ENCODE results near the gene DIAPH1. TPM values are rescaled to one million over a fixed set of nuclear protein-coding genes. Genes with fewer than 3 reads are reported as not detected.
"Not testable (repeated sequence)": the region's sequence is repeated elsewhere in the genome, so short reads cannot be mapped to it uniquely, and the experiment has no call there.

The DIAPH1 gene
- total and polyA plus RNA-seq, 5 experiments from 2014 or later: 87.4 to 183 (median 105) TPM

GRCh38 chr5:141623611-141624010 is 4.8 kb upstream of the DIAPH1 start:
- Mint-ChIP-seq H3K36me3 (peaks cover 4 to 71% (median 19%) of the 10 kb centered on the region in 3 donors), H3K4me1 (peaks cover 10 to 21% (median 15%) of the 10 kb centered on the region in 4 donors), H3K9me3 (no peaks in the 10 kb centered on the region), H3K27ac (peak overlapping the region in 8 of 10 donors; percentile 68 to 90 (median 74)), H3K27me3 (no peaks in the 10 kb centered on the region), H3K4me3 (no peak overlapping the region)
- POLR2A ChIA-PET: no interaction called here
- DNase-seq (no peak), ATAC-seq (no peak)

- peaks cover 11 to 21% (median 16%) of the 10 kb centered on the region in 4 donors for H3K4me1 Mint-ChIP-seq
- ATAC-seq: no peak
- DNase-seq: no peak
- no peaks in the 10 kb centered on the region for H3K9me3 Mint-ChIP-seq
- H3K27ac Mint-ChIP-seq: peak overlapping the region in 9 of 10 donors; percentile 68 to 90 (median 73)
- H3K36me3 Mint-ChIP-seq: peaks cover 4 to 66% (median 19%) of the 10 kb centered on the region in 3 donors
- peak overlapping the region in 5 of 10 donors; percentile 7 to 34 (median 17) for H3K4me3 Mint-ChIP-seq
- POLR2A ChIA-PET: interaction anchor here (1.2 kb wide), 1 partner anchor 13 kb away, joined by 5 read pairs; the partner anchor contains the start of genes HDAC3 and RELL2
- H3K27me3 Mint-ChIP-seq: no peaks in the 10 kb centered on the region
Observed at GRCh38 chr5:141623186-141623585, 4.4 kb upstream of the DIAPH1 start.

GRCh38 chr5:141618030-141618803 is 583 bp downstream of the DIAPH1 start:
- Mint-ChIP-seq H3K36me3 (peaks cover 0 to 26% (median 10%) of the 10 kb centered on the region in 3 donors), H3K9me3 (no peaks in the 10 kb centered on the region), H3K27me3 (no peaks in the 10 kb centered on the region), H3K4me1 (peaks cover 32 to 59% (median 49%) of the 10 kb centered on the region in 4 donors), H3K4me3 (peak overlapping the region; percentile 94 to 100 (median 98)), H3K27ac (peak overlapping the region; percentile 94 to 99 (median 96))
- peak; percentile 43 to 52 for ATAC-seq
- peak; percentile 21 to 71 (median 46) for DNase-seq
- POLR2A ChIA-PET: interaction anchor here (1.4 to 5.6 kb wide), 15 partner anchors 11 to 1216 kb away, joined by 3 to 98 read pairs (median 8); partner anchors contain the start of genes DELE1, FCHSD1, HDAC3 and RELL2

GRCh38 chr5:141617682-141618029 is 1.1 kb downstream of the DIAPH1 start:
- Mint-ChIP-seq H3K9me3 (no peaks in the 10 kb centered on the region), H3K27me3 (no peaks in the 10 kb centered on the region), H3K4me3 (peak overlapping the region; percentile 94 to 100 (median 98)), H3K27ac (peak overlapping the region; percentile 94 to 99 (median 96)), H3K36me3 (peaks cover 0 to 27% (median 7%) of the 10 kb centered on the region in 3 donors), H3K4me1 (peaks cover 34 to 60% (median 50%) of the 10 kb centered on the region in 4 donors)
- DNase-seq (peak in 2 of 10 donors; percentile 26 to 30), ATAC-seq (no peak)
- POLR2A ChIA-PET: interaction anchor here (2.0 to 5.6 kb wide), 7 partner anchors 10 to 306 kb away, joined by 5 to 98 read pairs (median 36); partner anchors contain the start of genes DELE1, FCHSD1, HDAC3 and RELL2

GRCh38 chr5:141617128-141617527 is 1.7 kb downstream of the DIAPH1 start:
- ATAC-seq: no peak
- H3K4me1 Mint-ChIP-seq: peaks cover 34 to 63% (median 55%) of the 10 kb centered on the region in 4 donors
- POLR2A ChIA-PET: interaction anchor here (2.0 to 5.6 kb wide), 7 partner anchors 10 to 306 kb away, joined by 5 to 98 read pairs (median 36); partner anchors contain the start of genes DELE1, FCHSD1, HDAC3 and RELL2
- no peaks in the 10 kb centered on the region for H3K9me3 Mint-ChIP-seq
- peak overlapping the region; percentile 94 to 99 (median 96) for H3K27ac Mint-ChIP-seq
- no peak for DNase-seq
- peaks cover 1 to 23% (median 7%) of the 10 kb centered on the region in 3 donors for H3K36me3 Mint-ChIP-seq
- peak overlapping the region; percentile 94 to 100 (median 98) for H3K4me3 Mint-ChIP-seq
- H3K27me3 Mint-ChIP-seq: no peaks in the 10 kb centered on the region

GRCh38 chr5:141615991-141616720 is 2.6 kb downstream of the DIAPH1 start:
- peak overlapping the region; percentile 94 to 100 (median 98) for H3K4me3 Mint-ChIP-seq
- peaks cover 0 to 18% (median 2%) of the 10 kb centered on the region in 3 donors for H3K36me3 Mint-ChIP-seq
- no peaks in the 10 kb centered on the region for H3K27me3 Mint-ChIP-seq
- ATAC-seq (no peak), DNase-seq (no peak)
- H3K4me1 Mint-ChIP-seq: peaks cover 33 to 71% (median 62%) of the 10 kb centered on the region in 4 donors
- peak overlapping the region; percentile 76 to 97 (median 94) for H3K27ac Mint-ChIP-seq
- no peaks in the 10 kb centered on the region for H3K9me3 Mint-ChIP-seq
- POLR2A ChIA-PET: interaction anchor here (2.0 to 5.6 kb wide), 5 partner anchors 9 to 23 kb away, joined by 6 to 98 read pairs (median 42); partner anchors contain the start of genes HDAC3 and RELL2

GRCh38 chr5:141613344-141613743 is 5.5 kb downstream of the DIAPH1 start:
- H3K4me1 Mint-ChIP-seq: peaks cover 40 to 91% (median 82%) of the 10 kb centered on the region in 4 donors
- no peaks in the 10 kb centered on the region for H3K9me3 Mint-ChIP-seq
- H3K36me3 Mint-ChIP-seq: peaks cover 0 to 17% (median 2%) of the 10 kb centered on the region in 3 donors
- POLR2A ChIA-PET: interaction anchor here (1.4 to 5.2 kb wide), 2 partner anchors 7 to 11 kb away, joined by 4 to 42 read pairs; no protein-coding TSS in a partner anchor
- no peaks in the 10 kb centered on the region for H3K27me3 Mint-ChIP-seq
- ATAC-seq (no peak), DNase-seq (no peak)
- H3K27ac Mint-ChIP-seq: peak overlapping the region in 9 of 10 donors; percentile 12 to 95 (median 58)
- H3K4me3 Mint-ChIP-seq: peak overlapping the region in 9 of 10 donors; percentile 11 to 72 (median 51)

- Mint-ChIP-seq H3K9me3 (no peaks in the 10 kb centered on the region), H3K4me3 (peak overlapping the region; percentile 12 to 80 (median 61)), H3K36me3 (peaks cover 0 to 17% (median 2%) of the 10 kb centered on the region in 3 donors), H3K4me1 (peaks cover 30 to 97% (median 85%) of the 10 kb centered on the region in 4 donors), H3K27ac (peak overlapping the region; percentile 25 to 95 (median 89)), H3K27me3 (no peaks in the 10 kb centered on the region)
- no peak for ATAC-seq
- POLR2A ChIA-PET: interaction anchor here (0.7 kb wide), 1 partner anchor 1234 kb away, joined by 3 read pairs; no protein-coding TSS in a partner anchor
- no peak for DNase-seq
Observed at GRCh38 chr5:141611289-141611688, 7.5 kb downstream of the DIAPH1 start.

- not testable (repeated sequence) for H3K9me3 Mint-ChIP-seq, ATAC-seq, DNase-seq, H3K27me3 Mint-ChIP-seq
- Mint-ChIP-seq H3K36me3 (peaks cover 0 to 15% (median 2%) of the 10 kb centered on the region in 3 donors), H3K4me1 (peaks cover 26 to 98% (median 85%) of the 10 kb centered on the region in 4 donors), H3K4me3 (peak overlapping the region in 9 of 10 donors; percentile 15 to 79 (median 57)), H3K27ac (peak overlapping the region; percentile 29 to 95 (median 90))
- POLR2A ChIA-PET: interaction anchor here (0.6 to 5.3 kb wide), 3 partner anchors 8 to 60 kb away, joined by 3 to 70 read pairs (median 4); partner anchors contain the start of gene DIAPH1
Observed at GRCh38 chr5:141609921-141610320, 8.9 kb downstream of the DIAPH1 start.

- POLR2A ChIA-PET: interaction anchor here (0.7 to 5.3 kb wide), 5 partner anchors 9 to 74 kb away, joined by 3 to 70 read pairs (median 4); partner anchors contain the start of gene DIAPH1
- Mint-ChIP-seq H3K4me1 (peaks cover 29 to 98% (median 86%) of the 10 kb centered on the region in 4 donors), H3K27ac (peak overlapping the region in 9 of 10 donors; percentile 29 to 95 (median 90)), H3K36me3 (peaks cover 0 to 15% (median 2%) of the 10 kb centered on the region in 3 donors), H3K4me3 (peak overlapping the region in 7 of 10 donors; percentile 4 to 79 (median 66)), H3K9me3 (no peaks in the 10 kb centered on the region), H3K27me3 (no peaks in the 10 kb centered on the region)
- no peak for ATAC-seq
- no peak for DNase-seq
Observed at GRCh38 chr5:141609044-141609443, 9.8 kb downstream of the DIAPH1 start.

- peaks cover 29 to 98% (median 87%) of the 10 kb centered on the region in 4 donors for H3K4me1 Mint-ChIP-seq
- DNase-seq: peak in 1 of 10 donors; percentile 24
- H3K36me3 Mint-ChIP-seq: peaks cover 0 to 15% (median 2%) of the 10 kb centered on the region in 3 donors
- no peaks in the 10 kb centered on the region for H3K27me3 Mint-ChIP-seq
- ATAC-seq: no peak
- H3K27ac Mint-ChIP-seq: peak overlapping the region; percentile 78 to 95 (median 90)
- peak overlapping the region; percentile 1 to 79 (median 66) for H3K4me3 Mint-ChIP-seq
- POLR2A ChIA-PET: interaction anchor here (0.7 to 5.3 kb wide), 4 partner anchors 9 to 75 kb away, joined by 3 to 70 read pairs (median 4); partner anchors contain the start of gene DIAPH1
- no peaks in the 10 kb centered on the region for H3K9me3 Mint-ChIP-seq
Observed at GRCh38 chr5:141608557-141608956, 10.2 kb downstream of the DIAPH1 start.

All from naive thymus-derived CD8-positive, alpha-beta T cell (primary cell).